Stimulated activated CD4-positive, alpha-beta T cell treated with anti-CD3 and anti-CD28 coated beads, Interleukin-1b, Interleukin-23, amount 100 ng/mL, for 48 hours (primary cell): ENCODE measurements around the gene HSPA6.
"Not testable (repeated sequence)": the region's sequence is repeated elsewhere in the genome, so short reads cannot be mapped to it uniquely, and the experiment has no call there.

Experiments used
- DNase-seq: peaks from one replicate; pipeline ENCODE4 v3.0.0-alpha.2; 2020

HSPA6 gene

DNA sequence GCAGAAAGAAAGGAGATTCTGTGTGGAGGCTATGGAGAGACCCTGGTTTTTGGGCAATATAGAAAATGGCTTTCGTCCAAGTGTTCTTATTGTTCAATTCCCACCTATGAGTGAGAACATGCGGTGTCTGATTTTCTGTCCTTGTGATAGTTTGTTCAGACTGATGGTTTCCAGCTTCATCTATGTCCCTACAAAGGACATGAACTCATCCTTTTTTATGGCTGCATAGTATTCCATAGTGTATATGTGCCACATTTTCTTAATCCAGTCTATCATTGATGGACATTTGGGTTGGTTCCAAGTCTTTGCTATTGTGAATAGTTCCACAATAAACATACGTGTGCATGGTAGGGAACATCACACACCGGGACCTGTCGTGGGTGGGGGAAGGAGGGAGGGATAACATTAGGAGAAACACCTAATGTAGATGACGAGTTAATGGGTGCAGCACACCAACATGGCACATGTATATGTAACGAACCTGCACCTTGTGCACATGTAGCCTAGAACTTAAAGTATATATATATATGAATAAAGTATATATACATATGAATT is 14.7 kb downstream of the HSPA6 start:
- DNase-seq, result not testable (repeated sequence)

DNA sequence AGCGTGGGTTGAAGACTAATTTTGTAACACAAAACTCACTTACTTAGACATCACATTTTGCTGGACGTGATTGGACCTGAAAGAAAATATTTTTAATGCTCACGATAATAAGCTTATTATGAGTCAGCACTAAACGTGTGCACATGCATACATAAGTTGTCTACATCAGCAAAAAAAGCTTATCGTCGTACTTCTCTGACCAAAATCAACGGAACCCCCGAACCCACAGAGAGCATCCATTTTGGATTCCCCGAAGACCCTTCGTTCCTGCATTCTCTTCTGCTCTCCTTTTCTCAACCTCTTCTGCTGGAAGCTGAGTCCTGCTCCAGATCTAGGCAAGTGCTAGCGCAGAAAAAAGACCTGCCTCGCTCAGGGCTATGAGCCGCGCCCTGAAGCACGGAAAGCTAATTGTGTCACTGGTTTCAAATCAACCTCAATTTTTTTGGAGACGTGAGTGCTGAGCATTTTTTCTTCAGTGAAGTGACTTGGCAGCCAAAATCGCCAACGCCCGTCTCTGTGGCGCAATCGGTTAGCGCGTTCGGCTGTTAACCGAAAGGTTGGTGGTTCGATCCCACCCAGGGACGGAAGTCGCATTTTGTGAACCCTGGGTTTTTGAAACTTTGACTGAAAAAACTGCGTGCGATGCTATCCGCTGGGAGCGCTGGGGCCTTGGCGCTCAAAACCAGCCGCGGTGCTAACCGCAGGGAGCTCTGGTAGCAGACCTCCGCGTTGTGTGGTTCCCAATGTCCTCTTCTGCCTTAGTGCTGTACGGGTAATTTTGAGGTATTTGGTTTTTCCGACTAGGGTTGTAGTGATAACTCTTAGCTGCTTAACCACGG is 15.6 kb downstream of the HSPA6 start:
- DNase-seq, result peak; percentile 96

DNA sequence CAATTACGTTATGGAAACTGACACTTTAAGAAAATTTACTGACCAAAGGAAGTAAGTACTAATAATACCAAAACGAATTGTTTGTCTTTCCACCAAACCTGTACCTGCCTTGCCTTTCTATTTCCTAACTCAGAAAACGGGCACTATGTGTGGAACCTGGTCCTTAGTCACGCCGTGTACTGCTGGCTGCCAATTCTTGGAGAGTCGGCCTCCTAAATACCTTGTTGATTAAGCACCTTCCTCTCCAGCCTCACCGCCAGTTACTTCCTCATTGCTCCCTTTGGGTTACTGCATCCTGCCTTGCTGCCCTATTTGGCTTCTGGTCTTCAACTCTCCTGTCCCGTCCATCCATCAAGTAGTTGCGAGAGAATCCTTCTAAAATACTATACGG is 16.2 kb downstream of the HSPA6 start:
- not testable (repeated sequence) for DNase-seq

DNA sequence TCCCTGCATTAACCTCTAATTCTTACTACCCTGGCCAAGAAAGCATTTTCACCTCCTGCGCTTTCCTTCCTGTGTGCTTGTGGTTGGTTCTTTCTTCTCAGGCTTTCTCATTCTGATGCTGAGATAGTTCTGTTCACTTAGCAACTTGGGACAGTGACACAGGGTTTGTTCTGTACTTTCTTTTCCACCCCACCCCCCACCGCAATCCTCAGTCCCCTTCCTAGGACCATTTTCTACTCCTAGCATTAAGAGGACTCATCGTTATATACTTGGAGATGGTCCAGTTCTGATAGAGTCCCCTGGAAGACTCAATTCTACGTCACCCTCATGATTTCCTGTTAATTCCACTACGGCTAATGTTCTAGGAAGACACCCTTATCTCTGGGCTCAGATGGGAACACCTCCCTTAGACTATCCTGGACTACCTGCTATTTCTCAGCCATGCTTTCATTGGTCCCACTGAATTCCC is 17.8 kb downstream of the HSPA6 start:
- DNase-seq, result peak; percentile 56

DNA sequence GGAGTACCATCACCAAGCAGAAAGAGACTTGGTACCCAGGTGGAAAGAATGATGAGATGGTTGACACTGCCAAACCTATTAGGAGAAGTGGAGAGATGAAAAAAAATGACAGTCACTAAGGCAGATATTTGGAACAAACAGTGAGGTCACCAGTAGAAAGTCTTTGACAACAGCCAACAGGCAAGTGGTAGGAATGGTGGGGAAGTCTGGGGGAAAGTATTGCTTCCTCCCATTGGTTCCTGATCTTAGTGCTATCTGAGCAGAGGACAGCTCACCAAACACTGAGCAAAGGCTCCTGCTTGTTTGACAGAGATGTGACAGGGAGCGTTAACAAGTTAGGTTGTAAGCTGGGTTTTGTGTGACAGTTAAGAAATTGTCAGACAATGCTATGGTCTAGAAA is 18.8 kb downstream of the HSPA6 start:
- DNase-seq, result not testable (repeated sequence)

DNA sequence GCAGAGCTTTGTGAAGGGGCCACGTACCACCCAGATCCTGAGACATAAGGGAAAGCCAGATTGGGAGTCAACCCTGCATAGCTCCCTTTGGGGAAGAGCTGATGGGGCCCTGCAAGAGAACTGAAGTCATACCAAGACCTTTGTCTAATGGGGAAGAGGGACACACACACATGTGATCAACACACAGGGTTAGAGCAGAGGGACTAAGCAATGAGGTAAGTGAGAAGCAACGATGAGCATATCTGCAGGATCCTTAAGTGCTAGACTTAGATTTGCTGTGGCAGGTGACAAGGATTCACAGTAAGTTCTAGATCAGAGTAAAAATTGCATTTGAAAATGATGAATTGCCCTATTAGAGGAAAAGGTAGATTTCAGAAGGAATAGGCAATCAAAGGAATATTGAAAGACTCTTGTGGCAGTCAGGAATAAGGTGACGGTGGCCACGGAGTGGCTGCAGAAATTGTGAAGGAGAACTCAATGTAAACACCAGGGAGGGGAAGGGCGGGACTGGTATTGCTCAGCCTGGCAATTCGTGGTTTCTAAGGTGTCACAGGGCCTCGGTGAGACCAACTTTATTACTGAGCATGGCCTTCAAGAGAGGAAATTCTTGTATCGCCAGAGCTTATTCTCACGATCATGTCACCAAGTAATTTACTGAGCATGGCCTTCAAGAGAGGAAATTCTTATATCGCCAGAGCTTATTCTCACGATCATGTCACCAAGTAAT is 20.8 kb downstream of the HSPA6 start:
- DNase-seq, result not testable (repeated sequence)

DNA sequence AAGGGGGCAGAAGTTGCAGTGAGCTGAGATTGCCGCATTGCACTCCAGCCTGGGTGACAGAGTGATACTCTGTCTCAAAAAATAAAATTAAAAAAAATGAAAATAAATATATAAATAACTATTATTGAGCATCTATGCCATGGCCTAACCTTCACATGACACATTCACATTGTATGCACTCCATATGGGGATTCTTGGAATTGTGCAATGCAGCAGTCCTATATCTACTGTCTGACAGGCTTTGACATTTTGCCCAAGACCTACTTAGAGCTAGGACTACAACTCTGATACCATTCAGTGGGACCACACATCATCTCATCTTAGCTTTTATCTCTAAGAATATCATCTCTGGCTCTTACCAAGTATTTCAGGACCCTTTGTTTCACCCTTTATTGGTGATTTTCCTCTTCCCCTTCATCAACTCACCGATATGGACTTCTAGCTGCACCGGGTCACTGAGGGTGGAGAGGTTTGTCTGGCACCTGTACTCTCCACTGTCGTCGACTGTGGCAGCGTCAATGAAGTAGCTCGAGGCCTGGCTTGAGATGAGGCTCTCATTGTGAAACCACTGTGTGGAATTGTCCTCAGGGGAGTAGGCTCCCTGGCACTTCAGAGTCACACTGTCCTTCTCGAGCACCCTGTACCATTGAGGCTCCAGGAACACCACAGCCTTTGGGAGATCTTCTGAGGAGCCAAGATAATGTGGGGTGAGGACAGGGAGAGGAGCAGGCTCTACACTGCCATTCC is 23.8 kb downstream of the HSPA6 start:
- DNase-seq, result not testable (repeated sequence)

DNA sequence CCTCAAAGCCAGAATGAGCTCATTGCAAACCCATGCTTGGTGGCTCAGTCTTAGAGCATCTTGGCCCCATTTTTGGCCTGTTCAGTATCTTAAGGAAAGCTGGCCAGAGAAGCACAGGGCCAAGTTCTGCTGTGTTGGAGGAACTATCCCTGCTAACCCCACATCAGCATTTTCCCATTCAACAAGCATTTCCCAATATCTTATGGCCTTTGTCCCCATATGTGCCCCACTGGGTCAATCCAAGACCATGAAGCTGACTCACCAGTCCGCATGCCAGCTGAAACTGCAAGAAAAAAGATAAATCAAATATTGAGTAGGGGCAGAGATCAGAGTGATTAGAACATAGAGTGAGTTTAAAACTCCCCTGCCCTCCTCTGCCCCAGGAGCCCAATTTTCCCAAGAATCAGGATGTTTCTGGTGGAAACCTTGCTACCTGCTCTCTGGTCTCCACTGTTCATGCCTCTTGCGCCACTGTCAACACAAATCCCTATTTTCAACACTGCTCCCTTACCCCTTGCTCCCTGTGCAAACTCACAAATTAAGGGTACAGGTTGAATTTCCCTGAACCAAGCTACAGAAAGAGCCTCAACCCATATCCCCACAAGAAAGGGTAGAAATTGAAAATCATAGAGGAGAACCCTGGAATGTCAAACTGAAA is 24.5 kb downstream of the HSPA6 start:
- DNase-seq, result not testable (repeated sequence)

DNA sequence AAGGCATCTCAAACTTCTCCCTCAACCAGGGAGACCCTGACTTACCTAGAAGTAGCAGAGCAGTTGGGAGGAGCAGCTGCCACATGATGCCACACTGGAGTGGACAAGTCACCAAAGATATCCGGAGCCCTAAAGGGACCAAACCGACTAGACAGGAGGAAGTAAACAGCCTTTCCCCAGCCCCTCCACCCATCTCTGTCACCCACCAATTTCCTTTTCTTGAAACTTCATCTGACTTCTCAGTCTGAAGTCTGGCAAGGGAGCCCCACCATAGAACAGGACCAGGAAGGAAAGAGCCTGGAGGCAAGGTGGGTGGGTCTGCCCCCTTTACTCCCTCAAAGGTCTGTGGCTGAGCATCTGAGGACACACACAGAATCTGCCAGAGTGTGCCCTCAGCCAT is 25.3 kb downstream of the HSPA6 start, which contains the start of gene FCGR3A:
Gene FCGR3A, minus strand, starts transcription at position 167 of the 400 bp plus-strand sequence. Its CDS starts 82 bp downstream, at position 85.
- no peak for DNase-seq

DNA sequence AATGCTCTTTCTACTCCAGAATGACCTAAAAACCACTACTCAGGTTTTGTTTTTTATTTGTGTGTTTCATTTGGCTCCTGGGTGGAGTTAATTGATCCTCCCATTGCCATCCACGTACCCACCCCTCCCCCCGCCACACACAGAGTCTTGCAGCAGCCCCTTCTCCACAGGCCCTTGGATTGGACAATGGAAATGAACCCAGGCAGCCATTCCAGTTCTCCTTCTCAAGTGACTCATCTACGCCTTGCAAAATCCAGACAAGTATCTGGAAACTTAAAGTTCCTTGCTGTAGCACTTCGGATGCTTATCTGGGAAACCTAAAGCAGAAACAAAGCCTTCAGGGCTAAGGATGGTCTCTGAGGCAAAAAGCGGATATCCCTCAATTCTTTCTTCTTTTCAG is 26.6 kb downstream of the HSPA6 start:
- not testable (repeated sequence) for DNase-seq

DNA sequence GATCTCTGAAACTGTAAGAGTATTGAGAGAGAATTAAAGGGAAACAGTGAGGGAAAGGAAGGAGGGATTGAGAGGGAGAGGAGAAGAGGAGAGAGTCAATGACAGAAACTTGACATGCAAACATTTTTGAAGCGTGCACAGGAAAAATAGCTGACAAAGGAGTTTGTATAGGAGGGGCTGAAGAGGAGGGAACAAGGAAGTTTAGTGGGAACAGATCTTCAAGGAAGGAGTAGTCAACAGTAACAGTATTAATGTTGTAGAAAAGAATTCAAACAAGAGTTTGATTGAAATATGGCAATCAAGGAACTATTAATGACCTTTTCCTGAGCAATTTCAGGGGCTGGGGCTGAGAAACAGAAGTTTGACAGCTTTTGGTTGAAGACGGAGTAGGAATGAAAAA is 29.3 kb downstream of the HSPA6 start:
- DNase-seq, result not testable (repeated sequence)

DNA sequence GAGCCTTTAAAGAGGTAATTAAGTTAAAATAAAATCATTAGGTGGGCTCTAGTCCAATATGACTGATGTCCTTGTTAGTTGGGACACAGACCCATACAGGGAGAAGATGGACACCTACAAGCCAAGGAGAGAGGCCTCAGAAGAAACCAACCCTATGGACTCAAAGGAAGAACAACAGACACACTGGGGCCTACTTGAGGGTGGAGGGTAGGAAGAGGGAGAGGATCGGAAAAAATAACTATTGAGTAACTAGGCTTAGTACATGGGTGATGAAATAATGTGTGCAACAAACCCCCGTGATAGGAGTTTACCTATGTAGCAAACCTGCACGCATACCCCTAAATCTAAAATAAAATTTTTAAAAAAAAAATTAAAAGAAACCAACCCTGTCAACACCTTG is 30.0 kb downstream of the HSPA6 start:
- not testable (repeated sequence) for DNase-seq

DNA sequence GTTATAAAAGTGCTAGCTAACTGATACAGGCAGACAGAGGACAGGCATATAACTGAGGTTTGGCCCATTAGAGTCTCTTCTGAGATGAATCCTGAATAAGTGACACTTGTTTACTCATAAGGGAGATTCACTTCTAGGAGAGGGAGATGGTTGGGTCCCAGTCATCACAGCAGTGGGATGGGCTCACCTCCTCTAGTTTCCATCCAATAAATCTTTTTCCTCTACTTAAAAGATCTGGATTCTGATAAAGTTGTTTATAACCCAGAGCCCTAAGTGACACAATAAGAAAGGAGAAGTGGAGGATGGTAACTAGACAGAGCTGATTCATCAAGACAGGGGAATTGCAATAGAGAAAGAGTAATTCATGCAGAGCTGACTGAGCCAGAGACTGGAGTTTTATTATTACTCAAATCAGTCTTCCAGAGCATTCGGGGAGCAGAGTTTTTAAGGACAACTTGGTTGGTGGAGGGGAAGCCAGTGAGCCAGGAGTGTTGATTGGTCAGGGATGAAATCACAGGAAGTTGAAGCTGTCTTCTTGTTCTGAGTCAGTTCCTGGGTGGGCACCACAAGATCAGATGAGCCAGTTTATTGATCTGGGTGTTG is 30.6 kb downstream of the HSPA6 start:
- peak; percentile 60 for DNase-seq

DNA sequence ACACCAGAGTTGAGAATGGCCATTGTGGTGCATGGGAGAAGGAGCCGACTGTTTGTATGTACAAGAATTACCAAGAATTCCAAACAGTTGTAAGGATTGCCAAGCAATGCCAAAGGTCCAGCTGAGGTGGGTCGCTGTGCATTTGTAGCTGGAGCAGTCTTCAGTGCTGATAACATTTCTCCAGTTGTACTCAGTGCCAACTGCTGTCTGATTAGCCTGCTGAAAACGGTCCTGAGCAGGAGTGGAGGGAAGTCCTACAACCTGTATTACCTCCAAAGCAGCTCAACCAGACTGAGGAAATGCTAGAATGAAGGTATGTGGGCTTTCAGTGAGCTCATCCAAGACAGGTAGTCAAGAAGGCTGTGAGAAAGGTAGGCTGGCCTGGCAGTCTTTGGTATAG is 31.8 kb downstream of the HSPA6 start:
- not testable (repeated sequence) for DNase-seq

DNA sequence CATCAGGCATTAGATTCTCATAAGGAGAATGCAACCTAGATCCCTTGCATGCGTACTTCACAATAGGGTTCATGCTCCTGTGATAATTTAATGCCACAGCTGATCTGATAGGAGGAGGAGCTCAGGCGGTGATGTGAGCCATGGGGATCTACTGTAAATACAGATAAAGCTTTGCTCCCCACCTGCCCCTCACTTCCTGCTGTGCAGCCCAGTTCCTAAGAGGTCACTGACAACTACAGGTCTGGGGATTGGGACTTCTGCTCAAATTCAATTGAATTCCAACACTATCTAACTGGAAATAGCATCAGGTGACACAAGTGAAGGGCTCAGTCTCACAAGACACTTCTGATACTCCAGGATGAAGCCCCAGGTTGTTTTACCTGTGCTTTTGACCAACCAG is 32.6 kb downstream of the HSPA6 start:
- not testable (repeated sequence) for DNase-seq

DNA sequence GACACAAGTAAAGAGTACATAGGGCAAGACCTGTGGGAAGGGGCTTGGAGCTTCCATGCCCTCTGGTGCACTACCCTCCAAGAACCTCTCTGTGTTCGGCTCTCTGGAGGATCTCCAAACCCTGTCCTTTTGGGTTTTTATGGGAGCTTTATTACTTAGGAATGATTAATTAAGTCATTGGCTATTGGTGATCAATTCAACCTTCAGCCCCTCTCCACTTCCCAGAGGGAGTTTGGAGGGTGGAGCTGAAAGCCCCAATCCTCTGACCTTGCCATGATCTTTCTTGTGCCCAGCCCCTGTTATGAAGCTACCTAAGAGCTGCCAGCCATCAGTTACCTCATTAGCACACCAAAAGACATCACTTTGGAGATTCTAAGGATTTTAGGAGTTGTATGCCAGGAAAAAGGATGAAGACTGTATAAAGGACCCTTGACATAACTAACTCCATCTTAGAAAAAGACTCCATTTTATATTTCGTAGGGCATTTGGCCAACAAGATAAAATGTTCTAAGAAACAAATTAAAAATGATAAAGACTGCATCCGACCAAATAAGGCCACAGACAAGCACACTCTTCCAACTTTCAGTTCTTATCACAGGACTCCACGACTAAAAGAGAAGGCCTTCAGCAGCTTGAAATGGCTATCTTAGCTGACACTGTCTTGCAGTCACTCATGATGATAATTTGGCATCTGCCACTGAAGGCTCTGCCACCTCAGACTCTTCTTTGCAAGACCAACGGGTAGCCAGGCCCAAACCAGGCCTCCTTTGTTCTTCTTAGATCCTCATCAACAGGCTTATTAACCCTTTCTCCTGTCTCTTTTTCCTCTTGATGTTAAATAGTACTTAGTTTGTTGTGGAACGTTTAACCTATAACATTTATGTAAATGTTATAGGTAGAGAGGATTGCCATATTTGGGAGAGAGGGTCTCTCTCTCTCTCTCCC is 33.4 kb downstream of the HSPA6 start:
- not testable (repeated sequence) for DNase-seq

DNA sequence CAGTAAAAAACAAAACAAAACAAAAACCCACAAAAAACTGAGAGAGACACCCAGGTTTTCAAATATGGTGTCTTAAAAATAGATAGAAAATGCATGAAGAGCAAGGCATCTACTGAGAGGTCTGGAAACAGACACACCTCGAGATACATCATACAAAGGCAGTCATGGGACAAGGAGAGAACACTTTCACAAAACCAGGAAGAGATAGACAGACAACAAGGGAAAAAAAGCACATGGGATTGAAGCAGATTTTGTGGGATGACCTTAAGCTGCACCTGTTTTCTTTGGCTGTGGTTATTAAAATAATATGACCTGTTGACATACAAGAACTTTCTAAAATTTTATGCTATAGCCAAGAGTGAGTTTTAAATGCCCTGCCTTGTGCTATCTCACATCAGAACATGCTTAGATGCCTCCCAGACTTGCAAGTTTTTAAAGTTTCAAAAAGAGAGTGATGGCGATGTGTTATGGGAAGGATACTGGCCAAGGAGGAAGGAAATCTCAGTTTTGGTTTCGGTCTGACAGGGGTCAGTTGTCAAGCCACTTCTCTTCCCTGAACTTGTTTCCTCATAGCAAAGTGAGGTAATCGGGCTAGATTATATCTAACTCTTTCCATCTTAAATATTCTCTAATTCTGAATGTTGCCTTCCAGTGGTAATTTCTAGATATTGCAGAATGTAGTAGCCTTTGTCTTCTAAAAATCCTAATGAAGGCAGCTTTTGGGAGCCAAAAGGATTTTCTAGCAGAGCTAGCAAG is 36.8 kb downstream of the HSPA6 start:
- DNase-seq, result not testable (repeated sequence)

DNA sequence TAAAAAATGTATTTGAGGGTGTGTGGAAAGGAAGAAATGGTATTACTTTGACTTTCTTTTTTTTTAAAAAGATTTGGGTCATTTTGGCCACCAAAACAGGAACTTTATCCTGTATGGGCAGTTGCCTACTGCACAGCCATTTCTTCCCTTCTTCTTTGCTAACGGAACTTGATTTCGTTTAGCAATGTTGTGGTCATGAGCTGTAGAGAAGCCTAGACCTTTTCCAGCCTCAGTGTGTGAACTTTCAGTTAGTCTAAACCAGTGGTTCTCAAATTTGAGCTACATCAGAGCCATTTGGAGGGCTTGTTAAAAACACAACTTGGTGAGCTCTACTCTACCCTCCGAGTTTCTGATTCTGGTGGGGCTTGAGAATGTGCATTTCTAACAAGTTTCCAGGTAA is 38.1 kb downstream of the HSPA6 start:
- DNase-seq, result not testable (repeated sequence)

DNA sequence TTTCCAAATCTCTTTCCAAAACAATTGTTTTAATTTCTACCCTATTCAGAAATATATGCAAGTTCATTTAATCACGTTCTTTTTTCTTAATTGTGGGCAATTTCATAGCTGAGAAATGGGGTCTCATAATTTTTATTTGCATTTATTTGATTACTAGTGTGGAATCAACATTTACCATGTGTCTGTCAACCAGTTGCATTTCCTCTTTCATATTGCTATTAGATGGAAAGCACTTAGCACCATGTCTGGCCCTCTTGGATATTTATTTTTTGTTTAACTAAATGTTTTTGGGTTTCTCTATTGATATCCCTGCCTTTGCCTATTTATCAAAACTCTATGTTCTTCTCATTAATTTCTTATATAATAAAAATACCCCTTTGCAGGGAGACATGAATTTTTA is 39.2 kb downstream of the HSPA6 start:
- DNase-seq, result not testable (repeated sequence)

DNA sequence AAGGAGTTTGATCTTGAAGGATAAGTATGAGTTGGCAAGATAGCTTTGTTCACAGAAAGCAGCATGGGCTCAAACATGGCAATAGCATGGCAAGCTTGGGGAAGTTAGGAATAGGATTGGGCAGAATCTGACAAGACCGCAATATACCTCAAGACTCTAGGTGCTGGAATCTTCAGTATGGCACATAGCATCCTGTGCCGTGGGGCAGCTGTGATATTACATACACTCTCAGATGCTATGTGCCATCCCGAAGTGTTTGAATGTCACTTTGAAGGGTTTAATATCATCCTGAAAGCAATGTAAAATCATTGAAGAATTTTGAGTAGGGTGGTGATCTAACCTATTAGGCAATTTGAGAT is 42.2 kb downstream of the HSPA6 start:
- DNase-seq, result not testable (repeated sequence)
